ENCODE measurements around the gene THOC7. TPM values are rescaled to one million over a fixed set of nuclear protein-coding genes. Genes with fewer than 3 reads are reported as not detected.

The THOC7 gene
- total RNA-seq, 1 experiment from 2014 or later, result 96.4 TPM

DNA sequence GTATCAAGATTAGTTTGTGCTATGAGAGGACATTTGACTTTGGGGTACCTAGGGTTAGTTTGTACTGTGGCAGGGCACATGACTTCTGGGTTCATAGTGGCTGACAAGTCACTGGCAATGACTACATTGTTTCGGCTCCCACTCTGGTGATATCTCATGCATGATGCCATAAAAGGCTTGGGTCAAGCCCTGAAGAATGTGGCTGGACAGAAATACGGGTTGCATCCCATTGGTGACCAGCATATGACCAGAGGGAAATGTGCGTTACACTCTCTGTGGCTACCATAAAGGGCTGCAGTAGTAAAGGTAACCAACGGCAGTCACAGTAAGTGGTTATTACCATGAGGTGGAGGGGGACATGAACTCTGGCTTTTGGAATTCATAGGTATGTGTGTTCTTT lies 18.4 kb downstream of the THOC7 start:
- no peak for DNase-seq (ENCODE audit: low read depth)

DNA sequence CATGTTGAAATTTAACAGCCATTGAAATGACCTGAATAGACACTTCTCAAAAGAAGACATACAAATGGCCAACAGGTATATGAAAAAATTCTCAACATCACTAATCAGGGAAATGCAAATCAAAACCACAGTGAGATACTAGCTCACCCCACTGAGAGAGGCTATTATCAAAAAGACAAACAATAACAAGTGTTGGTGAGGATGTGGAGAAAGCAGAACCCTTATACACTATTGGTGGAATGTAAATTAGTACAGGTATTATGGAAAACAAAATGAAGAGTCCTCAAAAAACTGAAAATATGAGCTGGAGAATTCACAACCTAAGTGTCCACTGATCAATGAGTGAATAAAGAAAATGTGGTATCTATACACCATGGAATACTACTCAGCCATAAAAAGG lies 21.5 kb downstream of the THOC7 start:
- no peak for DNase-seq (ENCODE audit: low read depth)

GRCh38 chr3:63841704-63842103 lies 21.9 kb downstream of the THOC7 start:
- no peak for DNase-seq (ENCODE audit: low read depth)

GRCh38 chr3:63832395-63832794 lies 31.2 kb downstream of the THOC7 start:
- DNase-seq (ENCODE audit: low read depth), result no peak

GRCh38 chr3:63830526-63830925 lies 33.1 kb downstream of the THOC7 start:
- no peak for DNase-seq (ENCODE audit: low read depth)

DNA sequence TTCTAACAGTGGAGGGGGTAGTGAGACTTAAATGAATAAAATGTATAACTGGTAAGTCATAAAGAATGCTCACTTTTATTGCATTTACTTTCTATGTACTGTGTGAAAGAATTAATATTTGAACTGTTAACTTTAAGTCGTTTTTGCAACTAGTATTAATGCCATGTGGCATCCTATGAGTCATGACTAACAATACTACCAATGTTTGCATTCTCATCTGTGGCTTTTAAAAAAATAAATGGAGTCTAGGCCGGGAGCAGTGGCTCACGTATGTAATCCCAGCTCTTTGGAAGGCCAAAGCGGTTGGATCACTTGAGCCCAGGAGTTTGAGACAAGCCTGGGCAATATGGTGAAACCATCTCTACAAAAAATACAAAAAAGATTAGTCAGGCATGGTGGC lies 39.3 kb downstream of the THOC7 start:
- DNase-seq (ENCODE audit: low read depth), result peak; percentile 80

- DNase-seq (ENCODE audit: low read depth), result no peak
Observed at GRCh38 chr3:63819151-63819398, 44.5 kb downstream of the THOC7 start, which contains the start of gene C3orf49. Gene C3orf49 (plus strand): TSS chr3:63819299. CDS start chr3:63819472, 173 bp downstream.

GRCh38 chr3:63818282-63819150 lies 45.1 kb downstream of the THOC7 start:
- DNase-seq (ENCODE audit: low read depth), result peak; percentile 49

GRCh38 chr3:63817225-63817624 lies 46.4 kb downstream of the THOC7 start:
- no peak for DNase-seq (ENCODE audit: low read depth)

- DNase-seq (ENCODE audit: low read depth), result no peak
Observed at GRCh38 chr3:63814237-63814636, 49.4 kb downstream of the THOC7 start.

- peak; percentile 94 for DNase-seq (ENCODE audit: low read depth)
Observed at GRCh38 chr3:63809607-63810006, 54.0 kb downstream of the THOC7 start.

- no peak for DNase-seq (ENCODE audit: low read depth)
Observed at GRCh38 chr3:63808633-63809032, 55.0 kb downstream of the THOC7 start.

DNA sequence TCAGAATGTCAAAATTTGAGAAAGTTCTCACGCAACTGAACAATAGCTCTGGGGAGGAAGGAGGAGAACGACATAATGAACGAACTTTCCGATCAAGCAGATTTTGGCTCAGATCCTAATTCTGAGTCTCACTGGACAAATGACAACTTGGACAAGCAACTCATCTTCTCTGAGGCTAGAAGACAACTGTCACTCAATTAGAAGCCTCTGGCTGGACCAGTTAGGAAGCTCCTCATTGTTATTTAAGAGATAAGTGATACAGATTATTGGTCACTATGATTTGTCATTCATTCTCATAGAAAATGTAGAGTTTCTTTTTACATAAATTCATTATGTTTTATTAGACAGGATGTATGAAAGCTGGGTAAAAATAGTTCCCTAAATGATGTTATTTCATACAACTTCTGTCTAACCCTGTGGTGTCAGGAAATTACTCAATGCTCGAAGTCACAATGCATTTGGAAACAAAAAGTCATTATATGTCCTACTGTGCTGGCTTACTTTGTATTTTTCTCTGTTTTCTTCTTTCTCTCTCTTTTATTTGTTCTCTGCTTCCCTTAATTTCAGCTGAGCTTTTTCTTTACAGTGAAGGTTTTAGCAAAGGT lies 55.5 kb downstream of the THOC7 start:
- DNase-seq (ENCODE audit: low read depth), result no peak

DNA sequence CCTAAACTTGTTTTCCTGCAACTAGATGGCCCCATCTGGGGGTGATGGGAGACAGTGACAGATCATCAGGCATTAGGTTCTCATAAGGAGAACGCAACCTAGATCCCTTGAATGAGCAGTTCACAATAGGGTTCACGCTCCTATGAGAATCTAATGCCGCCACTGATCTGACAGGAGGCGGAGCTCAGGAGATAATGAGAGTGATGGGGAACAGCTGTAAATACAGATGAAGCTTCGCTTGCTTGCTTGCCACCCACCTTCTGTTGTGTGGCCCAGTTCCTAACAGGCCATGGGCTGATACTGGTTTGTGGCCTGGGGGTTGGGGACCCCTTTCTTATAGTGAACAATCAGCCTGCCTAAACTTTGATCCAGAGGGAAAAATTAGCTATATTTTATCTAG lies 59.7 kb downstream of the THOC7 start:
- no peak for DNase-seq (ENCODE audit: low read depth)

- DNase-seq (ENCODE audit: low read depth), result no peak
Observed at GRCh38 chr3:63800097-63800496, 63.5 kb downstream of the THOC7 start.

- no peak for DNase-seq (ENCODE audit: low read depth)
Observed at GRCh38 chr3:63798949-63799348, 64.7 kb downstream of the THOC7 start.

- no peak for DNase-seq (ENCODE audit: low read depth)
Observed at GRCh38 chr3:63798544-63798943, 65.1 kb downstream of the THOC7 start.

GRCh38 chr3:63795438-63795837 lies 68.2 kb downstream of the THOC7 start:
- DNase-seq (ENCODE audit: low read depth), result no peak

- DNase-seq (ENCODE audit: low read depth), result no peak
Observed at GRCh38 chr3:63791974-63792373, 71.6 kb downstream of the THOC7 start.
